ENCODE data around the gene PNLIPRP3. TPM values are rescaled to one million over a fixed set of nuclear protein-coding genes. Genes with fewer than 3 reads are reported as not detected.
"Not testable (repeated sequence)": the region's sequence is repeated elsewhere in the genome, so short reads cannot be mapped to it uniquely, and the experiment has no call there.

Gene PNLIPRP3
- not detected for total RNA-seq

- Mint-ChIP-seq H3K9me3 (ENCODE audit: insufficient read depth) (no peaks in the 10 kb centered on the region), H3K4me1 (ENCODE audit: low read depth) (no peaks in the 10 kb centered on the region), H3K4me3 (no peak within 1 kb of the TSS), H3K27me3 (ENCODE audit: low read depth) (no peaks in the 10 kb centered on the region), H3K27ac (no peak within 1 kb of the TSS), H3K36me3 (ENCODE audit: low read depth) (no peaks in the 10 kb centered on the region)
- ATAC-seq (no peak), DNase-seq (no peak)
- CTCF ChIA-PET, result no interaction called here
- POLR2A ChIA-PET, result no interaction called here
Measured at GRCh38 chr10:116427671-116428070, at the start of gene PNLIPRP3. PNLIPRP3 (plus strand) TSS chr10:116427847; CDS start chr10:116428013, 166 bp downstream.

GRCh38 chr10:116382290-116382689 lies 45.4 kb upstream of the PNLIPRP3 start:
- Mint-ChIP-seq H3K4me1 (ENCODE audit: low read depth) (no peaks in the 10 kb centered on the region), H3K4me3 (no peak overlapping the region), H3K27me3 (ENCODE audit: low read depth) (no peaks in the 10 kb centered on the region), H3K36me3 (ENCODE audit: low read depth) (no peaks in the 10 kb centered on the region), H3K9me3 (ENCODE audit: insufficient read depth) (no peaks in the 10 kb centered on the region), H3K27ac (no peak overlapping the region)
- no peak for DNase-seq
- CTCF ChIA-PET, result no interaction called here
- POLR2A ChIA-PET, result no interaction called here
- ATAC-seq, result no peak

- no peaks in the 10 kb centered on the region for H3K4me1 Mint-ChIP-seq (ENCODE audit: low read depth)
- H3K36me3 Mint-ChIP-seq (ENCODE audit: low read depth), result no peaks in the 10 kb centered on the region
- H3K27me3 Mint-ChIP-seq (ENCODE audit: low read depth), result no peaks in the 10 kb centered on the region
- H3K27ac Mint-ChIP-seq, result no peak overlapping the region
- ChIA-PET CTCF (interaction anchor here (0.7 to 1.7 kb wide), 3 partner anchors 10 to 679 kb away, joined by 3 to 7 read pairs (median 3); no protein-coding TSS in a partner anchor), POLR2A (no interaction called here)
- DNase-seq, result no peak
- H3K4me3 Mint-ChIP-seq, result no peak overlapping the region
- ATAC-seq, result no peak
- no peaks in the 10 kb centered on the region for H3K9me3 Mint-ChIP-seq (ENCODE audit: insufficient read depth)
Measured at GRCh38 chr10:116385311-116385710, 42.3 kb upstream of the PNLIPRP3 start.

DNA sequence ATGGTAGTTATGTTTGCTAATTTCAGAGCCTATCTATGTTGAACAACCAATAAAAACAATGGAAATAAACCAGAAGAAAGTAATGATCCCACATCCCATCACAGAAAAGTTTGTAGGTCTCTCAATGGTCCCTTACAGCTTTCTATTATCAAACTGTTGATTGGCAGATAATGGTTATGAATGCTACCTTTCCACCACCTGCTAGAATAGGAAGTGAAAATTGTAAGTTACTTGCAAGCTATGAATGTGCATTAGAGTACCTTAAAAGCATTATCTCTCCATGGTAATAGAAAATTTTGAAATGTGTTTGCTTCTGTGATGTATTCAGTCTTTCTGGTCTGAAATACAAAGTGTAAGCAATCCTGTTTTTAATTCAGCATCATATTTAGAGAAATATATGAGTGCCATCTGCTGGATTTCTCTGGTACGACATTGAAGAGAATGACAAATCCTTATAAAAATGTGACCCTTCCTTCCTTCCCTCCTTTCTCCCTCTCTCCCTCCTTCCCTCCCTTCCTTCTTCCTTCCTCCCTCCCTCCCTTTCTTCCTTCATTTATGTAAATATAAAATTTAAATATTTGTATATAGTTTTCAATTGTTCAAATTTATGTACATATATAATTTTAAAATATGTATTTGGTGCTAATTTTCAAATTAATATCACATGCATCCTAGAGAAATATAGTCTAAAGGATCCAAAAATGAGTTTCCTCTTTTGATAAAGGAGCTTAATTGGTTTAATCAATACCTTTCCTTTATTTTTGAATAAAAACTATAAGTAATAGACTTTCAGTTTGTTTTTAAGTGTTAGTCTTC lies 41.4 kb upstream of the PNLIPRP3 start:
- Mint-ChIP-seq H3K4me3 (no peak overlapping the region), H3K4me1 (ENCODE audit: low read depth) (no peaks in the 10 kb centered on the region), H3K36me3 (ENCODE audit: low read depth) (no peaks in the 10 kb centered on the region), H3K27me3 (ENCODE audit: low read depth) (no peaks in the 10 kb centered on the region), H3K9me3 (ENCODE audit: insufficient read depth) (no peaks in the 10 kb centered on the region), H3K27ac (no peak overlapping the region)
- ChIA-PET POLR2A (no interaction called here), CTCF (interaction anchor here (0.7 to 1.7 kb wide), 3 partner anchors 9 to 680 kb away, joined by 3 to 7 read pairs (median 3); no protein-coding TSS in a partner anchor)
- DNase-seq (no peak), ATAC-seq (no peak)

DNA sequence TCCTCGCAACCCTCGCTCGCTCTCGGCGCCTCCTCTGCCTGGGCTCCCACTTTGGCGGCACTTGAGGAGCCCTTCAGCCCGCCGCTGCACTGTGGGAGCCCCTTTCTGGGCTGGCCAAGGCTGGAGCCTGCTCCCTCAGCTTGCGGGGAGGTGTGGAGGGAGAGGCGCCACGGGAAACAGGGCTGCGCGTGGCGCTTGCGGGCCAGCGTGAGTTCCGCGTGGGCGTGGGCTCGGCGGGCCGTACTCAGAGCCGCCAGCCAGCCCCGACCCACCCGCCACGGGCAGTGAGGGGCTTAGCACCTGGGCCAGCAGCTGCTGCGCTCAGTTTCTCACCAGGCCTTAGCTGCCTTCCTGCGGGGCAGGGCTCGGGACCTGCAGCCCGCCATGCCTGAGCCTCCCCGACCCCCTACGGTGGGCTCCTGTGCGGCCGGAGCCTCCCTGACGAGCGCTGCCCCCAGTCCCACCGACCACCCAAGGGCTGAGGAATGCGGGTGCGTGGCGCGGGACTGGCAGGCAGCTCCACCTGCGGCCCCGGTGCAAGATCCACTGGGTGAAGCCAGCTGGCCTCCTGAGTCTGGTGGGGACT lies 34.3 kb upstream of the PNLIPRP3 start:
- H3K4me3 Mint-ChIP-seq; H3K27ac Mint-ChIP-seq; H3K36me3 Mint-ChIP-seq (ENCODE audit: low read depth); H3K27me3 Mint-ChIP-seq (ENCODE audit: low read depth); H3K9me3 Mint-ChIP-seq (ENCODE audit: insufficient read depth); DNase-seq; H3K4me1 Mint-ChIP-seq (ENCODE audit: low read depth); CTCF ChIA-PET; ATAC-seq; POLR2A ChIA-PET: not testable (repeated sequence)

- DNase-seq (no peak), ATAC-seq (no peak)
- no peak overlapping the region for H3K4me3 Mint-ChIP-seq
- no peaks in the 10 kb centered on the region for H3K36me3 Mint-ChIP-seq (ENCODE audit: low read depth)
- no peaks in the 10 kb centered on the region for H3K9me3 Mint-ChIP-seq (ENCODE audit: insufficient read depth)
- ChIA-PET POLR2A (no interaction called here), CTCF (interaction anchor here (0.9 kb wide), 1 partner anchor 10 kb away, joined by 3 read pairs; no protein-coding TSS in a partner anchor)
- H3K27me3 Mint-ChIP-seq (ENCODE audit: low read depth), result no peaks in the 10 kb centered on the region
- no peaks in the 10 kb centered on the region for H3K4me1 Mint-ChIP-seq (ENCODE audit: low read depth)
- H3K27ac Mint-ChIP-seq, result no peak overlapping the region
Measured at GRCh38 chr10:116395223-116395985, 32.2 kb upstream of the PNLIPRP3 start.

DNA sequence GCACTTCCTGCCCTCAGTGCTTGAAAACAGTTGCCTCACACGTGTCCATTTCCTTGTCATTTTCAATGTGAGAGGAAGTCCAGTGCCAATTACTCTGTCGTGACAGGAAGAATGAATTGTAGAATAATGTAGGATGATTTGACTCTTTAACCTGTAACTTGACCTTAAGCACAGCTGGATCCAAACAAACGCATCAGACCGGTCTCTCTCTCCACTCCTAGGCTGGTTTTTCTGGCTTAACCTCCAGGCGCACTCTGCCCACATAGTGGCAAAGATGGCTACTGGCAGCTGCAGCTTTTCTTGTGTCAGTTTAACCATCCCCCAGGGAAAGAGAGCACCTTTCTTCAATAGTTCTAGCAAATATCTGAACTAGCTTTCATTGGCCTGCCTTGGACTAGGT lies 29.4 kb upstream of the PNLIPRP3 start:
- no peaks in the 10 kb centered on the region for H3K36me3 Mint-ChIP-seq (ENCODE audit: low read depth)
- H3K4me3 Mint-ChIP-seq, result no peak overlapping the region
- DNase-seq (no peak), ATAC-seq (no peak)
- H3K27ac Mint-ChIP-seq, result no peak overlapping the region
- POLR2A ChIA-PET, result no interaction called here
- H3K9me3 Mint-ChIP-seq (ENCODE audit: insufficient read depth), result no peaks in the 10 kb centered on the region
- CTCF ChIA-PET, result no interaction called here
- H3K4me1 Mint-ChIP-seq (ENCODE audit: low read depth), result no peaks in the 10 kb centered on the region
- H3K27me3 Mint-ChIP-seq (ENCODE audit: low read depth), result no peaks in the 10 kb centered on the region

GRCh38 chr10:116402858-116403257 lies 24.8 kb upstream of the PNLIPRP3 start:
- Mint-ChIP-seq H3K27me3 (ENCODE audit: low read depth) (no peaks in the 10 kb centered on the region), H3K36me3 (ENCODE audit: low read depth) (no peaks in the 10 kb centered on the region), H3K4me3 (no peak overlapping the region), H3K27ac (no peak overlapping the region), H3K9me3 (ENCODE audit: insufficient read depth) (no peaks in the 10 kb centered on the region), H3K4me1 (ENCODE audit: low read depth) (no peaks in the 10 kb centered on the region)
- DNase-seq (no peak), ATAC-seq (no peak)
- ChIA-PET POLR2A (no interaction called here), CTCF (no interaction called here)

- no peaks in the 10 kb centered on the region for H3K27me3 Mint-ChIP-seq (ENCODE audit: low read depth)
Measured at GRCh38 chr10:116403740-116404250, 23.9 kb upstream of the PNLIPRP3 start.

DNA sequence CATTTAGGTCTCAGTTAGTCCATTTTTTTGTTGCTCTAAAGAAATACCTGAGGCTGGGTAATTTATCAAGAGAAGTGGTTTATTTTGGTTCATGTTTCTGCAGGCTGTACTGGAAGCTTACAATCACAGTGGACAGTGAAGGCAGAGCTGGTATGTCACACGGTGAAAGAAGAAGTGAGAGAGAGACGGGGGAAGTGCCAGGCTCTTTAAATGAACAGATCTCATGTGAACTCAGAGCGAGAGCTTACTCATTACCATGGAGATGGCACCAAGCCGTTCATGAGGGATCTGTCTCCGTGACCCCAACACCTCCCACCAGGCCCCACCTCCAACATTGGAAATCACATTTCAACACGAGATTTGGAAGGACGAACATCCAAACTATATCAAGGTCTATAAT lies 18.9 kb upstream of the PNLIPRP3 start:
- ATAC-seq (no peak), DNase-seq (no peak)
- Mint-ChIP-seq H3K27me3 (ENCODE audit: low read depth) (no peaks in the 10 kb centered on the region), H3K4me3 (no peak overlapping the region), H3K27ac (no peak overlapping the region), H3K4me1 (ENCODE audit: low read depth) (no peaks in the 10 kb centered on the region), H3K36me3 (ENCODE audit: low read depth) (no peaks in the 10 kb centered on the region), H3K9me3 (ENCODE audit: insufficient read depth) (no peaks in the 10 kb centered on the region)
- CTCF ChIA-PET, result no interaction called here
- POLR2A ChIA-PET, result no interaction called here

More at GRCh38 chr10:116403740-116404250, 23.9 kb upstream of the PNLIPRP3 start:
- no peaks in the 10 kb centered on the region for H3K9me3 Mint-ChIP-seq (ENCODE audit: insufficient read depth)
- no peak overlapping the region for H3K4me3 Mint-ChIP-seq
- ATAC-seq, result no peak
- no peaks in the 10 kb centered on the region for H3K36me3 Mint-ChIP-seq (ENCODE audit: low read depth)
- ChIA-PET CTCF (no interaction called here), POLR2A (no interaction called here)
- DNase-seq, result no peak
- H3K27ac Mint-ChIP-seq, result no peak overlapping the region
- no peaks in the 10 kb centered on the region for H3K4me1 Mint-ChIP-seq (ENCODE audit: low read depth)

- H3K36me3 Mint-ChIP-seq (ENCODE audit: low read depth), result no peaks in the 10 kb centered on the region
- H3K9me3 Mint-ChIP-seq (ENCODE audit: insufficient read depth), result no peaks in the 10 kb centered on the region
- no peak overlapping the region for H3K4me3 Mint-ChIP-seq
- ATAC-seq (no peak), DNase-seq (no peak)
- POLR2A ChIA-PET, result no interaction called here
- H3K27me3 Mint-ChIP-seq (ENCODE audit: low read depth), result no peaks in the 10 kb centered on the region
- H3K4me1 Mint-ChIP-seq (ENCODE audit: low read depth), result no peaks in the 10 kb centered on the region
- CTCF ChIA-PET, result no interaction called here
- H3K27ac Mint-ChIP-seq, result no peak overlapping the region
Measured at GRCh38 chr10:116410351-116410750, 17.3 kb upstream of the PNLIPRP3 start.

- no peak overlapping the region for H3K27ac Mint-ChIP-seq
- no peak overlapping the region for H3K4me3 Mint-ChIP-seq
- H3K27me3 Mint-ChIP-seq (ENCODE audit: low read depth), result no peaks in the 10 kb centered on the region
- ChIA-PET CTCF (no interaction called here), POLR2A (interaction anchor here (0.8 kb wide), 1 partner anchor 41 kb away, joined by 5 read pairs; no protein-coding TSS in a partner anchor)
- H3K4me1 Mint-ChIP-seq (ENCODE audit: low read depth), result no peaks in the 10 kb centered on the region
- no peaks in the 10 kb centered on the region for H3K36me3 Mint-ChIP-seq (ENCODE audit: low read depth)
- no peaks in the 10 kb centered on the region for H3K9me3 Mint-ChIP-seq (ENCODE audit: insufficient read depth)
- DNase-seq, result no peak
- ATAC-seq, result no peak
Measured at GRCh38 chr10:116417821-116418220, 9.8 kb upstream of the PNLIPRP3 start.

Measured in activated CD8-positive, alpha-beta T cell treated with anti-CD3 and anti-CD28 coated beads, Interleukin-2, amount 10 ng/mL, durations not matched to agents 7 days and 5 days (primary cell).